Ishikawa (cell line): ENCODE measurements around the gene SIRT2.

Source experiments
- EGR1 ChIP-seq: IDR thresholded peaks from 2 replicates; pipeline ENCODE4 v1.6.1; 2012
- EP300 ChIP-seq: IDR thresholded peaks from 2 replicates; pipeline ENCODE4 v1.6.1; 2012; ENCODE audit warnings: borderline replicate concordance
- NFIC ChIP-seq: IDR thresholded peaks from 2 replicates; pipeline ENCODE4 v1.6.1; 2012
- TAF1 ChIP-seq: IDR thresholded peaks from 2 replicates; pipeline ENCODE4 v1.6.1; 2012; ENCODE audit warnings: low read depth, mild to moderate bottlenecking
- USF1 ChIP-seq: IDR thresholded peaks from 2 replicates; pipeline ENCODE4 v1.6.1; 2012
- YY1 ChIP-seq: IDR thresholded peaks from 2 replicates; pipeline ENCODE4 v1.6.1; 2012; ENCODE audit warnings: low read depth

DNA sequence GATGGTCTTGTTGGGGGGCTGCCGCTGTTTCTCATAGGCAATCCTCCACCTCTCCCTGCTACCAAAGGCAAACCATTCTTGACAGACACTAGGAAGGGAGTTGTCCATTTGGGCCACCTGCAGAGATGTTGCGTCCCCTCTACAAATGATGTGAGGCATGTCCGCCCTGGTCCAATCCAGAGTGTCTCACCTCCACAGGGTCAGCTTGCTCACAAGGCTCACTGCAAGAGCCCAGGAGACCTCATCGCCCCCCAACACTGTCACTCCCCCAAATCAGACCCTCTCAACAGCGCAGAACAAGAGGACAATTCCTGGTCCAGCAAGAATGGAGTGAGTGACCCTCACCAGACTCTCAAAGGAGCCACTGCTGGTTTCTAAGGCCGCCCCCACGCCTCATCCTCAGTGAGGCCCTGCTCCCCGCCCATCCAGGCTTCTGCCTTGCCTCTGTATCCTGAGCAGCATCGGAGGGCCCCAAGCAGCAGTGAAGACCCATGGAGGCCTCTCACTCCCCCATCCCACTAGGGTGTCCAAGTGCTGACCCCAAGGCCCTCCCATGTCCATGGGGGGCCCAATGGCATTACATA is 56.2 kb downstream of the SIRT2 start:
- TF ChIP-seq NFIC (no peak), TAF1 (no peak), YY1 (no peak), USF1 (no peak), EP300 (no peak), EGR1 (no peak)
